ENCODE results near the gene RASSF3. TPM values are rescaled to one million over a fixed set of nuclear protein-coding genes. Genes with fewer than 3 reads are reported as not detected.
A peak's percentile ranks its signal among the peaks of the same experiment; 100 is the strongest.
"Not testable (repeated sequence)": the region's sequence is repeated elsewhere in the genome, so short reads cannot be mapped to it uniquely, and the experiment has no call there.

The RASSF3 gene
- total RNA-seq, 1 experiment from 2014 or later, result 7.8 TPM

DNA sequence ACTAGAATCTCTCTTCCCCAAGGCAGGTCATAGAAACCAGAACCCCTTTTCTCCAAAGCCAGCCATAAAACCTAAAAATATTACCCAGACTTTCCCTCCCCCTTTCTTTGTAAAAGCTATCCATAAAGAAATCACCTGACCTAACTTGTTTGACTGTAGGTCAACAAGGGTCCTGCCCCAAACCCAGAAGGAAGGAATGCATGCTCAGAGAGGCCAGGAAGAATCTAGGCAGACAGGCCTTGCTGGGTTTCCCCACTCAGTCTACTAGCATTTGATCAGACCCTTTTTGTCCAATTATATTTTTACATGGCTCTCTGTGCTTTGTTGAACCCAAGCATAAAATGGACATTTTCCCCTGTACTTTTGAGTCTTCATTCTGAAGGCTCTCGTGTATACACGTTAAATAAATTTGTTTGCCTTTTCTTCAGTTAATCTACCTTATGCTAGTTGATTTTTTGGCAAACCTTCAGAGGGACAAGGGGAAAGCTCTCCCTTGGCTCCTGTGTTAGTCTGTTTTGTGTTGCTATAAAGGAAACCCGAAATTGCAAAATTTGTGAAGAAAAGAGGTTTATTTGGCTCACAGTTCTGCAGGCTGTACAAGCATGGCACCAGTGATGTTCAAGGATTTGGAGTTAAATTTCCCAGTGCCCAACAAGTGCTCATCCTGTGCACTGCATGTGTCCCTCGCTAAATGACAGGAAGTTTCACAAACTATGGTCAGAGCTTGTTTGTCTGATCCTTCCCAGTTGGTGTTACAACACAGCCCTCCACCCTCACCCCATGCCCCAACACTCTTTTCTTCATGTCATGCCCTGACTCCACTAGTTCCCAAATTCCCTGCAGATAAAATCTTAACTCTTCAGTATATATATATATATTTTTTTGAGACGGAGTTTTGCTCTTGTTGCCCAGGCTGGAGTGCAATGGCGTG is 14.2 kb upstream of the RASSF3 start:
- DNase-seq (ENCODE audit: low spot score), result no peak

DNA sequence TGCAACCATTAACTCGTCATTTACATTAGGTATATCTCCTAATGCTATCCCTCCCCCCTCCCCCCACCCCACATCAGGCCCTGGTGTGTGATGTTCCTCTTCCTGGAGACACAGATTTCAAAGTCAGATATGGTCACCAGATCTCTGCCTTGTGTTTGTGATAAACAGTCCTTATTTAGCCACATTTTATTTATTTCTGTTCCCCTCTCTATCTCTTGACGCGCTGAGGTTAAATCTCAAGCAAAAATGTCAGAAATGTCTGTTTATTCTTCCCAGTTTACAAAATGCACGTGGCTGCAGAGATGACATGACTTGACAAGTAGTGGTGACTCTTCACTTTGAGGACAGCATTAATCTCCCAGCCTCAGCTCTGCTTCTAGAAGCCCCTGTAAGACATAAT is 11.5 kb upstream of the RASSF3 start:
- no peak for DNase-seq (ENCODE audit: low spot score)

DNA sequence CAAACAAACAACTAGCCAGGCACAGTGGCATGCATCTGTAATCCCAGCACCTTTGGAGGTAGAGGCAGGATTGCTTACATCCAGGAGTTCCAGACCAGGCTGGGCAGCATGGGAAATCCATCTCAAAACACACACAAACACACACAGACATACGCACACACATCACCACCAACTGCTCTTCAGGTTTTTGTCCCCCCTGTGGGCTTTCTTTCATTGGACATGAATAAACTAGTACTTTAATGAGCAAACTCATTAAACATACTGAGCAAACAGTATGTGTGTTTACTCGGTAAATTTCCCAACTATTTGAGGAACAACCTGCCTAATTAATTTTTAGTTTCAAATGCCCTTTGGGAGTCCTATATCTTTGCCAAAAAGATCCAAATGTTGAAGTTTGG is 10.1 kb upstream of the RASSF3 start:
- DNase-seq (ENCODE audit: low spot score), result no peak

DNA sequence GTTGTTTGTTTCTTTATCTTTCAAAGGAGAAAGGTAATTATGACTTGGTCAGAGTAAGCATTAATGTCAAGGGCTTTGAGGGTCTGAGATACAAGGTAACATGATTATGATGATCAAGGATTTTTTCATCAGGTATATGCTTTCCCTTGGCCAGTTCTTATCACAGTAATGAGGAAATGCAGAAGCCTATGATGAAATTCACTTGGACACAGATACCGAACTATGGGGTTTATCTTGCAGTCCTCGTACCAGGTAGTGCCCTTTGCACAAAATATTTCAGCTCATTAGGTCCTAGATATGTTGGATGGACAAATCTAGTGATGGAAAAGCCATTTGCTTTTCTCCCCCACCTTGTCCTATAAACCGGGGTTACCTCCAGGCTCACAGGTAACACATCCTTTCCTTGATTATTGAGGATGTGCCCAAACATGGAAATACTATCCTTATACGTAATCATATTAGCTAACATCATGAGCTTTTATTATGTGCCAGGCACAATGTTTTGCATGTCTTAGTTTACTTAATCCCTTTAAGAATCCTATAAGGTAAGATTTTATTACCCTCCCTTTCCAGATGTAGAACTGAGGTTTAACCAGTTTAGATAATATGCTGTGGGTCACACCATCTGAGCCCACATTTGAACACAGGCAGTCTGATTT is 7.0 kb upstream of the RASSF3 start:
- no peak for DNase-seq (ENCODE audit: low spot score)

DNA sequence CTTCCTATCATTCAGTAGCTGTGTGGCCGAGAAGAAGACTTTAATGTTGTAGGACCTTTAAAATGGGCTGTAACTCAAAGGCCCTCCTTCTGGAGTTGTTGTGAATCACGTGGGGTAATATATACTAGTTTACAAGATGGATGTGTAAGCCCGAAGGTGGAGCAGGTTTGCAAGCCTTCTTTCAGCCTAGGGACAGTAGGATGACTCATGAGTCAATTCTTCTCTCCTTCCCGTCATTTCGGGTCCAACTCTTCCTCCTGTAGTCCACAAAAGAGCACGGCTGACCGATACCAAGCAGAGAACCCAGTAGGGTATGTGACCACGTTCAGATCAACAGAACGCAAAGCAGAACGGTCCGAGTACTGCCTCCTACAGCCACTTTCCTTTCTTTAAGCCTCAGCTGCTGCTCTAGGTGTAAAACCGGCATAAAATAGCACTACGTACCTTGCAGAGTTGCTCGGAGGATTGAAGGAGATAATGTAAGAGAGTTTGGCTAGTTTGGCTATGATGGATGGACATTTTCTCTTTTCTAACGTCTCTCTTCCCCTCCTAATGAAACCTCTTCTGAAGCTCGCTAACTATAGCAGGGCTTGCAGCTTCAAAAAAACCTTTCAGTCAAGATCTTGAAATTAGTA is 1.3 kb upstream of the RASSF3 start:
- DNase-seq (ENCODE audit: low spot score), result peak; percentile 52

DNA sequence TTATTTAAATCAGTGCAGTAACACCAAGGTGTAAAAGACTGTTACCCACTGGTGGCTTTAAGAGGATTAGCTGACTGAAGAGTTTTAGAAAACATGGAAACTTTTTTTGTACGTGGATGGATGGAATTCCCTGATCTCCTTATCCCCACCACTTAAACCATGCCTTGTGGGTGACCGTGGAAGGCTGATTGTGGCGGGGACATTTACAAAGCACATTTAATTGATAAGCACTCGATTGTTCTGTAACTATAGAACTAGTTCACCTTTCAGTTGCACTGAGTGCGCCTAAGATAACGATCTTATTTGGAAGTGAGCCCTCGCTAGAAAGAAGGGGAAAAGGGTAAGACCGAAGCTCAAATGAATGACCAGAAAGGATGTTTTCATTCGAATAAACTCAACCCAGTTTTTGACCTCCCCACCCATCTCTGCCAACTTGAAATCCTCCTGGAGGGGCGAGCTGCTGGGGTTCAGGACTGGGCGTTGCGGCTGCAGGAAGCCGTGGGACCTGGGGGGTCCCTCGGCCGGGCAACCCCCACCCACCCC is 688 bp upstream of the RASSF3 start:
- no peak for DNase-seq (ENCODE audit: low spot score)

DNA sequence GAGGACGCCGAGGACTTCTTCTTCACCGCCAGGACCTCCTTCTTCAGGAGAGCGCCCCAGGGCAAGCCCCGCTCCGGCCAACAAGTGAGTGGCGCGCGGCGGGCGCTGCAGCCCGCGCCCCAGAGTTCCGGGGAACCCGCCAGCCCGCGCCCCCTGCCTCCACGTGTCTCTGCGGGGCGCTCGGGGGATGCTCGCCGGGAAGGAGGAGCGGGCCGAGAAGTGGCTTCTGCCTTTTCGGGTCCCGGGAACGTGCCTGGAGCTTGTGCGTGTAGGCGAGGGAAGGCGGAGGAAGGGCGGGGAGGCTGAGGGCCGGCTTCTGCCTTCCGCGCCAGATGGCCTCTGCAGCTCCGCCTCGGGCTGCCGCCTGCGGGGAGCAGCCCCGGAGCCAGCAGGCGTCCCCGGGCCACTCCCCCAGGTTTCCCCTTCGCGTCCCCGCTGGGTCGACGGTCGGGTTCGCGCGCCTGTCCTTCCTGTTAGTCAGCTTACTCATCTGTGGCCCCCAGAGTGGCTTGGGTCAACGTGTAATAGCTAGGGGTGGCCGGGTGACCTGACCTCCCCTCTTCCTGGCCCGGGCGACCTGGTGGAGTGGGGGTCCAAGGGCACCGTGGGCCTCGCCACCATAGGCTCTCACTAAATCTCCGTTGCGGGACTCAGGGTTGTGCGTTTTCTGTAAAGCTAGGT is 505 bp downstream of the RASSF3 start:
- DNase-seq (ENCODE audit: low spot score), result no peak

DNA sequence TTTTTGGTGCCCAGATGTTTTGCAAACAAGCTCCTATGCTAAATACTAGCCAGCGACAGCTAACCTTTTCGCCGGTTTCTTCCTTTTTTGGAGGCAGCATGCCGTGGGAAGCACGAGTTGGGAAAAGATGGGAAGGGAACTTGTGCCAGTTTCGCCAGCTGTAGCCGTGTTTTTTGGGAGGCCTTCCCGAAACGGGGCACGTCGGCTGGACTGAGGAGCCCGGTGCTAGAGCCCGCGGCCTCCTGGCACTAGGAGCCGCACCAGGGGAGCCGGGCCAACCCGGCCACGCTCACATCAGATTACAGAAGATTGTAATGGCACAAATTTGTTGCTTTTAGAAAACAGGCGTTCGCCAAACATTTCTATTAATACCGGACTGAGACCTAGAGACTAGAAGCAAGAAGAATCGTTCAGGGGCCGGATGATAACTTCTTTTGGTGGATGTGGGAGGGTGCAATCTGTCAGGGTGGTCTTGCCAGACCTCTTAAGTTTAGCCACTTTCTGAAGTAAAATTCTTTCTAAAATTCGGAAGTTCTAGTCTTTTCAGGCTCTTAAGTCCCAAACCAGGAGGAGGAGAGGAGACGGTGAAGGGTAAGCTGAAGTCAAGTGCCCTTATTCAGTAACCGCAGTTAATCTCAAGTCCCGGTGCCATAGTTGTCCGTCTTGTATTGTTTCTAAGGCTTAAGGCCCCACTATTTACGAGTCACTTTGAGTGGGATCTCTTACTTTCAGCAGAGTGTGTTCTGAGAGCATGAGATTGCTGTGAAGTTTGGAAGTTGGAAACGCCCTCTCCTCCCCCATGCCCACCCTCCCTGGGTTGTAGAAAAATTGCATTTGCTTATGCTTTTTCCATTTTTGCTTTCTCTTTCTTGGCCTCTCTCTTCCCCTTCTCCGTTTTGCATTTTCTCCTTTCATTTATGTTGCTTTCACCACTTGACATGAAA is 1.3 kb downstream of the RASSF3 start:
- no peak for DNase-seq (ENCODE audit: low spot score)

DNA sequence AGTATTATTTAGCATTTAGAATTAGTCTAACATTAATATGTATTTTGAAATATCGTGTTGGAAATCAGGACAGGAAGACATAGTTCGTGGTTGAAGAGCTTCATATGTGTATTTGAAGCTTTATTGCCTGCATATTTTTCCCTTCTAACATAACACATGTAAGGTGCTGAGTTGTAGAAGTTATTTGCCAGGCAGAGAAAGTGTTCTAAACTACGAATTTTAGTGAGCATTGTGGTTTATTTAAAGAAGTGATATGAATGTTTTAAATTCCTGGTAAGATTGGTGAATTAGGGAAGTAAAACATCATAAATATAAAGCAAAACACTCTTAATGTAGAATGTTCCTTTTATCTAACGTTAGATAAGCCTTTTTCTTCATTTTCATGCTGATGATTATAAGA is 2.5 kb downstream of the RASSF3 start:
- no peak for DNase-seq (ENCODE audit: low spot score)

DNA sequence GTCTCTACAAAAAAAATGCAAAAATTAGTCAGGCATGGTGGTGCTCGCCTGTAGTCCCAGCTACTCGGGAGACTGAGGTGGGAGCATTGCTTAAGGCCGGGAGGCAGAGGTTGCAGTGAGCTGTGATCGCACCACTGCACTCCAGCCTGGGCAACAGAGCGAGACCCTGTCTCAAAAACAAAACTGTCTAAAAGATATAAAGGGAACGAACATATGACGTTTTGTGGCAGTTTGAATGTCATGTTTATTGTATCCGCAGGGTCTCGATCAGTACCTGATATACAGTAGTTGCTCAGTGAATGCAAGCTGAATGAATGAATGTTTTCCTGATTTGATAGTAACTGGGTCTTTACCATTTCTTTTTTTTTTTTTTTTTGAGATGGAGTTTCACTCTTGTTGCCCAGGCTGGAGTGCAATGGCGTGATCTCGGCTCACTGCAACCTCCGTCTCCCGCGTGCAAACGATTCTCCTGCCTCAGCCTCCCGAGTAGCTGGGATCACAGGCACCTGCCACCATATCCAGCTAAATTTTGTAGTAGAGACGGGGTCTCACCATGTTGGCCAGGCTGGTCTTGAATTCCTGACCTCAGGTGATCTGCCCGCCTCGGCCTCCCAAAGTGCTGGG is 3.6 kb downstream of the RASSF3 start:
- not testable (repeated sequence) for DNase-seq (ENCODE audit: low spot score)

DNA sequence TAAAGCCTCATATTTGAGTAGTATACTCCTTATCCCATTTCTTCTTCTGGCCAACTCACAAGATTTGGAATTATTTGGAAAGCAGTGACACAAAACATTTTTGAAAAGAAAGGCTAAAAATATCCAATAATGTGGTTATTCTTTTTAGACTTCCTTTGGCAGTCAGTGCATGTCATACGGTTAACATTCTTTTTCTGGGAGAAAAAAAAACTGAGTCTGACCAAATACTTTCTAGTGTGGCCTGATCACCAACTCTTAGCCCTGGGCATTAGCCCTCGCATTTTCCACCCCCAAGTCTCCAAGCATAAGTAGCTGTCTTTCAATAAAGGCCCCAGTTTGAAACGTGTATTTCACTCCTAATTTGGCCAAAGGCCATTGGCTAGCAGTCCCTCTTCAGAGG is 5.9 kb downstream of the RASSF3 start:
- DNase-seq (ENCODE audit: low spot score), result no peak

DNA sequence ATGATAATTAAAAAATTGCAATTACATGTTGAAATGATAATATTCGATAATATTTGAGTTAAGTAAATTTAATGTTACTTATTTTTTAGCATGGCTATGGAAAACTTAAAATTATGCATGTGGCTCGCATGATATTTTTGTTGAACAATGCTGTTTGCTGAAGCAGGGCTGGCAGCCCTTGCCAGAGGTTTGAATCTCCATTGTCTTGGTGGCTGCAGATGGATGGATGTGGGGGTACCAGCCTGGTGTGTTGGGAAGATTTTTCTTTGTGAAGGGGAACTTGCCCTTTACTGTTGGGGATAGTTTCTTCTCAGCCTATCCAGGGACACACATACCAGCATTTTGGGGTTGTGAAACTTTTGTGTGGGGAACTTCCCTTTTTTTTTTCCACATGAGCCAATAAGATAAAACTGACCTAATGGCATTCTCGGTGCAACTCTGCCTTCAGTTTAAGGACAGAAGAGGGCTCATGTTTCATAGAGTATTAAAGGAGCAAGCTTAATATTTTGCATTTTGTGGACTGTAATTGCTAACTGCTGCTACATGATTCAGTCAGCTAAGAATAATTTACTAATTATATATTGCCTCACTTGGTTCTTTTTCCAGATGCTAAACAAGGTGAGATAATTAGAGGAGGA is 8.8 kb downstream of the RASSF3 start:
- DNase-seq (ENCODE audit: low spot score), result peak; percentile 27

DNA sequence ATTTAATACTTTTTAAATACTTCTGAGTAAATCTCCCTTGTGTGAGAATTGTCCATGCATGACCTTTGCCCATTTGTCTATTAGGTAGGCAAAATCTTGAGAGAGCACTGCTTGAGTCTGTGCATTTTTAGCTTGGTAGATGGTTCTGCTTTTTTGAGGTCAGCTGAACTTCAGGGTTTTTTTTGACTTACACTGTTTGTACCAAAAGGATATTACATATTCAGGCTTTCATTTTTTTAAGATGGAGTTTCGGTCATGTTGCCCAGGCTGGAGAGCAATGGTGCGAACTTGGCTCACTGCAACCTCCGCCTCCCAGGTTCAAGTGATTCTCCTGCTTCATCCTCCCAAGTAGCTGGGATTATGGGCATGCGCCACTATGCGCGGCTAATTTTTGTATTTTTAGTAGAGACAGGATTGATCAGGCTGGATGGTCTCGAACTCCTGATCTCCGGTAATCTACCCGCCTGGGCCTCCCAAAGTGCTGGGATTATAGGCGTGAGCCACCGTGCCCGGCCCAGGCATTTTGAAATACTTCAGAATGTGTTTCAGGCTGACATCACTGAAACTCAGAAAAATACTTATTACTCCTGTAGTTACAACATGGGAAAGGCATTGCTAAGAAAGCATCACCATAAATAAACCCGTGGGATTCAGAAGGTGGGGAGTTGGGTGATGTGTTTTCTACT is 11.1 kb downstream of the RASSF3 start:
- DNase-seq (ENCODE audit: low spot score), result peak; percentile 59

DNA sequence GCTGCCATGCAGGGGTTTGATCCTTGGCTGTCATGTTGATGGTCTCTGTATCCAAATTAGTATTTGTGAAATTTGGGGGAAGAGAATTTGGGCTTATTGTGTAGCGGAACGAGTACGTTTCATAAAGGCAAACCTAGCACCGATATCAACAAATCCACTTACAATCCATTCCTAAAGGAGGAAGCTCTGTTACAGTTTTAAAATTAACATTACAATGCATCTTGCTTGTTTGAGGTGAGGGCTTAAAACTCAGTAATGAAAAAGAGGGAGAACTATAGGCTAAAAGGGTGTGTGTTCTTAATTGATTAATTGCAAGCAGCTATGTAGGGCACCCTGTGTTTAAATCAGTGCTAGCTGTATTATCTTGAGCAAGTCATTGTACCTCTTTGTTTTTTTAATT is 13.7 kb downstream of the RASSF3 start:
- no peak for DNase-seq (ENCODE audit: low spot score)

DNA sequence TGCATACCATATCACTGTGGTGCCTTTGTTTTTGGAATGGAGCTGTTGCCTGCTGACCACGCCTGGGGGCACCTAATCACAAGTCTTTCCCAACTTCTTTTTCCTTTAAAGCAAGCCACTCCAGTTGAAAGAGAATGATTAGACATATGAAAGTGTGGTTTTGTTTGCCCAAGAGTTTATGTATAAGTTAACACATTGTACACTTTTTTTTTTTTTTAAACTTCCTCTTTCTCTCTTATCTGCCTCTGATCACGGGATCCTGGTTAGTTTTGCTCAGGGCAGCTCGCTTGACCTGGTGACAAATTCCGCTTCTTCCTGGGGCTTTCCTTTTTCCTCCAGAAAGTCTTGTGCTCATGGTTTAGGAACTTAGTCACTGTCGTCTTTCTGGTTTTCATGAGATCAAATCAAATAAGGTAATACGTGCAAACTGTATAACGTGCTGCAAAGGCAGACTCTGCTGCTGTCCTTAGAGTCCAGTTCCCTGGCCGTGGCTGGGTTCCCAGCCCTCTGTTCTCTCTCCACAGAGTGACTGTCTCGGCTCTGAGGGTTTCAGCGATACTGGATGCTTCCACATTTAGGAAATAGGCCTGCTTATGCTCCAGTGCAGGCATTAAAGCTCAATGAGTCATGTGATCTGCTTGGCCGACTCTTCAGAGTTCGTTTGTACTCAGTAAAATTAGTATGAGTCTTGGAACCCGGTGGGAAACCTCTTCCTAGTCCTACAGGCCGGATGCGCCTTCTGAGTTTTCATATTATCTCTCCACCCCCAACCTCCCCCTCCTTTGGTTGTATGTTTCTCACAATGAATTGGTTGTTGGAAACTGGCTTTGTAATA is 15.2 kb downstream of the RASSF3 start:
- DNase-seq (ENCODE audit: low spot score), result peak; percentile 74

DNA sequence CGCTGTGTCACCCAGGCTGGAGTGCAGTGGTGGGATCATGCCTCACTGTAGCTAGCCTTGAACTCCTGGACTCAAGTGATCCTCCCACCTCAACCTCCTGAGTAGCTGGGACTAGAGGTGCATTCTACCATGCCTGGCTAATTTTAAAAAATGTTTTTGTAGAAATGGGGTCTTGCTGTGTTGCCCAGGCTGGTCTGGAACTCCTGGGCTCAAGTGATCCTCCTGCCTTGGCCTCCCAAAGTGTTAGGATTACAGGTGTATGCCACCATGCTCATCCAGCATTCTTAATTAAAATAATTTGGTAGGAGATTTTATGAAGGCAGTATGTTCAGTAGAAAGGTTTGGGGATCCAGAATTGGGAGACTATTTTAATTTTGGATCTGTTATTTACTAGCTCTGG is 16.3 kb downstream of the RASSF3 start:
- not testable (repeated sequence) for DNase-seq (ENCODE audit: low spot score)

DNA sequence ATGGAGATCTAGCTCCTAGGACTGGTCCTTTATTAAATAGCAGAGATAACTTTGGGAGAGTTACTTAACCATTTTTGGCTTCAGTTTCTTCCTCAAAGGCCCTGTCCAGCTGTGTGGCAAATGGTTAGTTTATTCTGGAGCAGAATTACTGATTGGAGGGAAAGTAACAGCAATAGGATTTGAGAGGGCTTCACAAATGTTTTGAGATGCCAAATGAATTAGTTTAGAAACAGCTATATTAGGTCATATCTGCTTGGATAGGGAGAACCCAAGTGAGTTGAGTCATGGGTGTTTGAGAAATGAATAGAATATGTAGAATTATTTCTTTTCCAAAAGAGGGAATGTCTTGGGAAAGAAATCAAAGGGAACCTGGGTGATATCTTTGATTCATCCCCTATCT is 17.5 kb downstream of the RASSF3 start:
- DNase-seq (ENCODE audit: low spot score), result no peak

DNA sequence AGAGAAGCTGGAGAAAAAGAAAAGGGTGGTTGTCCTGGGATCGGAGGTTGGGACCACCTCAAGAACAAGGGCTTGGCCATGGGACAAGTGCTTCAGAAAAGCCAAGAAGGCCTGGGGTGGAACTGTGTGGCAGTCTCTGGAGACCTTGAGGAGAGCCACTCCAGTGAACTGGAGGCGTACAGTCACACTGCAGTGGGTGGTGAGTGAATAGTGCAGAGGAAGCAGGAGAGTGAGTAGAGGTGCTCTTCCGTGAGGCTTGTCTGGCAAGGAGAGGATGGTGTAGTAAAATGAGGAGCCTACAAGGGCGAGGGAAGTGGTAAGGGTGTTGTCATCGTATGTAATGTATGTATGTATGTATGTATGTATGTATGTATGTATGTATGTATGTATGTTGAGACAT is 20.9 kb downstream of the RASSF3 start:
- no peak for DNase-seq (ENCODE audit: low spot score)

All from H4 (cell line).